HCT116 (cell line): Measurements from ENCODE around the gene JSRP1. TPM values are rescaled to one million over a fixed set of nuclear protein-coding genes. Genes with fewer than 3 reads are reported as not detected.

Experiments used
- ATAC-seq: fragments of 200-7000 bp; cut with Tn5 transposase; 2 replicates; pipeline ENCODE4 v1.9.1; 2020; ENCODE audit warnings: mild to moderate bottlenecking, moderate library complexity
- BruUV-seq: library from RNA; stranded (reverse); fragments of 400-500 nt; replicated peaks from 2 replicates; lab custom pipeline; 2021; lab: Mats Ljungman, UMichigan
- CTCF ChIA-PET: fragments of 300-600 bp; sonication (Branson Sonifier 250); formaldehyde crosslinking; loops from one replicate; lab custom pipeline; 2021; ENCODE audit warnings: antibody characterized with exemption; lab: Charles Lee
- POLR2A ChIA-PET: fragments of 300-600, 350-600 bp; sonication (Branson Sonifier 250); formaldehyde crosslinking; loops from one replicate; lab custom pipeline; 2021; ENCODE audit warnings: antibody characterized with exemption; lab: Charles Lee
- RAD21 ChIA-PET, 2 experiments: fragments of 300-600 bp; sonication (Branson Sonifier 250); formaldehyde crosslinking; loops; one replicate each; lab custom pipeline; 2023; ENCODE audit warnings: low total read pairs in 2 of 2; ENCODE audit not compliant: uncharacterized antibody in 2 of 2, unreplicated experiment in 2 of 2, low non-redundant PET in 1 of 2; lab: Charles Lee
- DNase-seq: peaks from one replicate; pipeline ENCODE4 v3.0.0-alpha.2; 2010; ENCODE audit warnings: low read depth, low spot score
- H2AFZ ChIP-seq: fragments of 200-600 bp; shearing (Covaris generic), sonication (generic); 2 replicates; pipeline ENCODE4 v1.6.1; 2017; ENCODE audit warnings: low read depth, mixed run types, mixed read lengths, antibody characterized with exemption, low read length; ENCODE audit not compliant: poor library complexity, severe bottlenecking
- H3K27ac ChIP-seq: 2 replicates; pipeline ENCODE4 v1.5.1; 2012; ENCODE audit warnings: low read depth, low read length
- H3K27me3 ChIP-seq: fragments of 200-600 bp; sonication (generic); 2 replicates; pipeline ENCODE4 v1.6.1; 2016; ENCODE audit warnings: mixed run types, low read length, mixed read lengths; ENCODE audit not compliant: insufficient read depth
- H3K36me3 ChIP-seq, 2 experiments: fragments of 200-500 bp in 1 of 2; fragments of 200-600 bp in 1 of 2; sonication (Bioruptor generic) in 1 of 2; sonication (generic) in 1 of 2; 2 replicates each; pipeline versions ENCODE4 v1.5.1 to v1.6.1; 2014 to 2016; ENCODE audit warnings: low read length in 2 of 2, inconsistent platforms in 1 of 2, mixed read lengths in 1 of 2, mixed run types in 1 of 2; ENCODE audit not compliant: insufficient read depth in 2 of 2, control insufficient read depth in 1 of 2
- H3K4me1 ChIP-seq, 2 experiments: fragments of 200-600 bp in 1 of 2; sonication (generic) in 1 of 2; 2 replicates each; pipeline versions ENCODE4 v1.5.1 to v1.6.1; 2012 to 2017; ENCODE audit warnings: low read length in 2 of 2, inconsistent platforms in 1 of 2, mild to moderate bottlenecking in 1 of 2, mixed read lengths in 1 of 2, mixed run types in 1 of 2, moderate library complexity in 1 of 2; ENCODE audit not compliant: insufficient read depth in 2 of 2, control insufficient read depth in 1 of 2
- H3K4me2 ChIP-seq: fragments of 200-600 bp; sonication (generic); 2 replicates; pipeline ENCODE4 v1.6.1; 2017; ENCODE audit warnings: mixed run types, low read length, mixed read lengths
- H3K4me3 ChIP-seq, 2 experiments: fragments of 200-600 bp in 1 of 2; sonication (generic) in 1 of 2; replicated peaks in 1 of 2; 2 replicates each; pipeline ENCODE4 v1.5.1; 2011 to 2016; ENCODE audit warnings: low read length in 2 of 2, control low read depth in 1 of 2, low read depth in 1 of 2, mild to moderate bottlenecking in 1 of 2, mixed read lengths in 1 of 2, mixed run types in 1 of 2
- H3K79me2 ChIP-seq: fragments of 200-600 bp; sonication (generic); 2 replicates; pipeline ENCODE4 v1.6.1; 2017; ENCODE audit warnings: mild to moderate bottlenecking, mixed run types, low read length, moderate library complexity, mixed read lengths; ENCODE audit not compliant: insufficient read depth
- H3K9ac ChIP-seq: fragments of 200-600 bp; sonication (generic); 2 replicates; pipeline ENCODE4 v1.6.1; 2016; ENCODE audit warnings: low read length, mixed read lengths
- H3K9me2 ChIP-seq: fragments of 200-600 bp; sonication (generic), shearing (Covaris generic); 2 replicates; pipeline ENCODE4 v1.6.1; 2017; ENCODE audit warnings: mixed run types, mild to moderate bottlenecking, moderate library complexity; ENCODE audit not compliant: insufficient read depth
- H3K9me3 ChIP-seq, 2 experiments: fragments of 200-500 bp in 1 of 2; fragments of 200-600 bp in 1 of 2; sonication (Bioruptor generic) in 1 of 2; sonication (generic) in 1 of 2; 2 replicates each; pipeline ENCODE4 v1.6.1; 2014 to 2017; ENCODE audit warnings: low read length in 2 of 2, mixed read lengths in 2 of 2, inconsistent platforms in 1 of 2, low read depth in 1 of 2, mild to moderate bottlenecking in 1 of 2, mixed run types in 1 of 2, moderate library complexity in 1 of 2; ENCODE audit not compliant: control insufficient read depth in 1 of 2, insufficient read depth in 1 of 2
- H4K20me1 ChIP-seq: fragments of 200-600 bp; sonication (generic), shearing (Covaris generic); 2 replicates; pipeline ENCODE4 v1.6.1; 2017; ENCODE audit warnings: mixed run types, mild to moderate bottlenecking, moderate library complexity; ENCODE audit not compliant: insufficient read depth
- CBX3 ChIP-seq: IDR thresholded peaks from 2 replicates; pipeline ENCODE4 v1.6.1; 2012; ENCODE audit warnings: low read depth
- EGR1 ChIP-seq: IDR thresholded peaks from 2 replicates; pipeline ENCODE4 v1.6.1; 2012; ENCODE audit warnings: low read depth
- EZH2 ChIP-seq: fragments of 200-600 bp; sonication (generic); IDR thresholded peaks from 2 replicates; pipeline ENCODE4 v1.6.1; 2017; ENCODE audit warnings: antibody characterized with exemption, mixed run types
- JUND ChIP-seq: IDR thresholded peaks from 2 replicates; pipeline ENCODE4 v1.6.1; 2012
- REST ChIP-seq: IDR thresholded peaks from 2 replicates; pipeline ENCODE4 v1.6.1; 2012; ENCODE audit warnings: low read depth
- TCF7L2 ChIP-seq: IDR thresholded peaks from 2 replicates; pipeline ENCODE4 v1.7.0; 2011; ENCODE audit warnings: borderline replicate concordance, inconsistent platforms; ENCODE audit not compliant: insufficient read depth, insufficient read length; ENCODE audit errors: extremely low read depth
- ZNF274 ChIP-seq: fragments of 200-500 bp; sonication (Bioruptor generic); IDR thresholded peaks from 2 replicates; pipeline ENCODE4 v1.6.1; 2014; ENCODE audit warnings: mild to moderate bottlenecking, low read depth, low read length, inconsistent platforms
- intact Hi-C: fragments of 100-400 bp; cut with micrococcal nuclease; formaldehyde crosslinking; loops from 2 replicates; pipeline ENCODE4 v1.10.0; 2022
- total RNA-seq: library from RNA; stranded (reverse); gene quantifications from one replicate; pipeline ENCODE4 v1.2.1, GENCODE V29; 2021; ENCODE audit not compliant: unreplicated experiment
- TF ChIP-seq, protein P1 (sequence below): IDR thresholded peaks from 2 replicates; pipeline ENCODE4 v1.6.1; 2012

JSRP1 gene
- total RNA-seq, 1 experiment from 2014 or later = 0.30 TPM

DNA sequence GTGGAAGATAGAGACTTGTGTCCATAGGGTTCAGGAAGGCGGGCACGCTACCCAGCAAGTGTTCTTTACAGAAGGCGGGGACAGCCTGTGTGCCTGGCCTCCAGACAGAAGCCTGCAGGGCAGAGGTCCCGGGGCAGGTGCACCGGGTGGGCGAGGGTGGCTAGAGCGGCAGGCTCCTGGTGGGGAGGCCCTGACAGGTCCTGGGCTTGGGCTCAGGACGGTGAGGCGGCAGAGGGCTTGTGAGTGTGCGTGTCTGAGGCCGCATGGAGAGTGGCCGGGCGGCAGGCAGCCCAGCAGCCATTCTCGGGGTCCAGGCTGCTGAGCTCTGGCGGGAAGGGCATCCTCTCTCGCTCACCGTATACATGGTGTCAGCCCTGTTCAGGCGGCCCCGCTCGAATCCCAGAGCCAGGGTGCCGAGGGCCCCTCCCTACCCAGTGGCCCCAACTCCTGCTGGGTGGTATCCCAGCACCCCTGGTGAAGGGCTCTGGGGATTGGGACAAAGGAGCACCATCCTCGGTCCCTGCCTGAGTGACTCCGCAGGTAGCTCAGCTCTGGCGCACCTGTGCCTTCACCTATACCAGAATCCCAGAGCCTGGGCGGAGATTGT lies 10.1 kb downstream of the JSRP1 start:
- RAD21 ChIA-PET = no interaction called here
- TF ChIP-seq CBX3 (no peak), ZNF274 (no peak), TCF7L2 (no peak), REST (no peak), EZH2 (no peak), JUND (no peak), EGR1 (no peak)
- TF ChIP-seq, protein P1, sequence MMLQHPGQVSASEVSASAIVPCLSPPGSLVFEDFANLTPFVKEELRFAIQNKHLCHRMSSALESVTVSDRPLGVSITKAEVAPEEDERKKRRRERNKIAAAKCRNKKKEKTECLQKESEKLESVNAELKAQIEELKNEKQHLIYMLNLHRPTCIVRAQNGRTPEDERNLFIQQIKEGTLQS = no peak
- TF ChIP-seq, all 23 proteins: peak for 0
- Histone ChIP-seq H3K27ac (no peak overlapping the region; the same call in 1 of the 2 replicates), H3K4me3 (no peak overlapping the region), H3K27me3 (no peaks in the 10 kb centered on the region), H3K4me2 (no peak overlapping the region), H3K9me2 (no peaks in the 10 kb centered on the region), H2AFZ (no peak overlapping the region), H3K9ac (no peak overlapping the region), H3K79me2 (peaks cover 52% of the 10 kb centered on the region), H3K9me3 (no peaks in the 10 kb centered on the region), H4K20me1 (peaks cover 11% of the 10 kb centered on the region; the same call in 1 of the 2 replicates), H3K4me1 (peaks cover 0 to 7% of the 10 kb centered on the region in 2 experiments; a peak in 1 of 4 replicates), H3K36me3 (peaks cover 36 to 66% of the 10 kb centered on the region in 2 experiments)
- DNase-seq (no peak), ATAC-seq (no peak)
- no TSS peak for BruUV-seq
- CTCF ChIA-PET = interaction anchor here (1.3 kb wide), 1 partner anchor 14 kb away, joined by 3 read pairs; no protein-coding TSS in a partner anchor
- POLR2A ChIA-PET = no interaction called here
- intact Hi-C loops = no loop called here
